Ammon's horn (tissue), 1 donor: ENCODE measurements around the gene ST6GALNAC6.

ENCODE experiments used
- DNase-seq: peaks from one replicate; pipeline ENCODE4 v3.0.0-alpha.2; 2016; ENCODE audit warnings: low spot score

The ST6GALNAC6 gene

GRCh38 chr9:127916720-127917581, 17.5 kb upstream of the ST6GALNAC6 start, which contains the start of gene ST6GALNAC4:
Gene ST6GALNAC4 (minus strand): TSS chr9:127917041. CDS start chr9:127916419, 622 bp downstream.
- DNase-seq, result peak; percentile 97

DNA sequence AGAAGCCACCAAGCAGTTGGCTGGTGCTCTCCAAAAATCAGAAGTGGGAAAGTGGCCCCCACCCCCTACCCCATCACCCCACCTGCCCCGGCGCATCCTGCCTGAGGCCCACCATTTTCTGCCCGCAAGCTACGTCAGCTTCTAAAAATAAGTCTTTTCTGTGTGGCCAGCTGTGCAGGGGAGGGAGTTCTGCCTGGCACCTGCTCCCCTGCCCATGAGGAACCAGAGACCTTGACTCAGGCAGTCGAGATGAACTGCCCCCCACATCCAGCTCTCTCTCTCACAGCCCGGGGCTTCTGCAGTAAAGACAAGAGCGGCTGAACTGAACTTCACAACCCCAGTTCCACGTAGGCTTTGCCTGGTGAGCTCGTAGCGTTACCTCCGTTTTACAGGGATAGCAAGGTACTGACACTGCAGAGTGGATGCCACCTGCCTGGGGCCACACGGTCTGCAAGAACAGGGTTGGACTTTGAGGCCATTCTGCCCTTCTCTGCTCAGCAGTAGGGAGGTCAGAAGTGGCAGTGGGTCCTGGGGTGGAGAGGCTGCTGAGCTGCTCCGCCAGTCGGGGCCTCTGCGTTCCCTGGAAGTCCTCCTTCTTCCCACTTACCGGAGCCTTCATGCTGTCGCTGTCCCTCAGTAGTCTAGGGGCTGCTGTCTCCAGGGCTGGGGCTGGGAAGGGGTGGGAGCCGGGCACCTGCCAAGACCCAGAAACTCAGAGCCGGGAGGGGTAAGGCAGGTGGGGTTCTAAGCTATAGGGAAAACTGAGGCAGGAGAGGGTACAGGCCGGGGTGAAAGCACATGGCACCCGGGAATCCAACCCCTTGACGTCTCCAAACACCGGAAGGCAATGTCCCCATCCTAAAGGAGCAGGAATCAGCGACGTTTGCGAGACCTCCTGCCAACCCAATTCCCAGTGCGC, 16.7 kb upstream of the ST6GALNAC6 start:
- peak; percentile 43 for DNase-seq

GRCh38 chr9:127915325-127915752, 15.9 kb upstream of the ST6GALNAC6 start:
- no peak for DNase-seq

DNA sequence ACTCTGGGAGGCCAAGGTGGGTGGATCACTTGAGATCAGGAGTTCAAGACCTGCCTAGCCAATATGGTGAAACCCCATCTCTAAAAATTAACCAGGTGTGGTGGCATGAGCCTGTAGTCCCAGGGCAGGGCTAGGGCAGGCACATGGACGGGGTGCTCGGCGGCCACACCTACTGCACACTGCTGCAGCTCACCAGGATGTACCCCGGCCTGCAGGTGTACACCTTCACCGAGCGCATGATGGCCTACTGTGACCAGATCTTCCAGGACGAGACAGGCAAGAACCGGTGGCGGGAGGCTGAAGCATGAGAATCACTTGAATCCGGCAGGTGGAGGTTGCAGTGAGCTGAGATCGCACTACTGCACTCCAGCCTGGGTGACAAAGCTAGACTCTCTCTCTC, 14.3 kb upstream of the ST6GALNAC6 start:
- no peak for DNase-seq

- DNase-seq, result no peak
These were observed 13.5 kb upstream of the ST6GALNAC6 start for GRCh38 chr9:127912882-127913281.

- DNase-seq, result no peak
These were observed 12.9 kb upstream of the ST6GALNAC6 start for GRCh38 chr9:127912296-127912695.

- peak; percentile 47 for DNase-seq
These were observed 11.3 kb upstream of the ST6GALNAC6 start for GRCh38 chr9:127910613-127911205.

GRCh38 chr9:127909839-127910273, 10.5 kb upstream of the ST6GALNAC6 start:
- DNase-seq, result no peak

DNA sequence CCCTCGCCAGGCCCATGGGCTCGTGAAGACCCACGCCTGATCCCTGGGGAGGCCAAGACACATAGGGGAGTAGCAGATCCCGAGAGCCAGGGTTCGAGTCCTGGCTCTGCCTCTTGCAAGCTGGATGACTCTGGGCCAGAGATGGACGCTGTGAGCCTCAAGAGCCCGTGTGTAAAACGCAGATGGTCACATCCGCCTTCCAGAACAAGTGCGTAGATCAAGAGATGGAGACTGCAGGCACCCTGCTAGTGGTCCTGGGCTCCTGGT, 9.2 kb upstream of the ST6GALNAC6 start:
- no peak for DNase-seq

DNA sequence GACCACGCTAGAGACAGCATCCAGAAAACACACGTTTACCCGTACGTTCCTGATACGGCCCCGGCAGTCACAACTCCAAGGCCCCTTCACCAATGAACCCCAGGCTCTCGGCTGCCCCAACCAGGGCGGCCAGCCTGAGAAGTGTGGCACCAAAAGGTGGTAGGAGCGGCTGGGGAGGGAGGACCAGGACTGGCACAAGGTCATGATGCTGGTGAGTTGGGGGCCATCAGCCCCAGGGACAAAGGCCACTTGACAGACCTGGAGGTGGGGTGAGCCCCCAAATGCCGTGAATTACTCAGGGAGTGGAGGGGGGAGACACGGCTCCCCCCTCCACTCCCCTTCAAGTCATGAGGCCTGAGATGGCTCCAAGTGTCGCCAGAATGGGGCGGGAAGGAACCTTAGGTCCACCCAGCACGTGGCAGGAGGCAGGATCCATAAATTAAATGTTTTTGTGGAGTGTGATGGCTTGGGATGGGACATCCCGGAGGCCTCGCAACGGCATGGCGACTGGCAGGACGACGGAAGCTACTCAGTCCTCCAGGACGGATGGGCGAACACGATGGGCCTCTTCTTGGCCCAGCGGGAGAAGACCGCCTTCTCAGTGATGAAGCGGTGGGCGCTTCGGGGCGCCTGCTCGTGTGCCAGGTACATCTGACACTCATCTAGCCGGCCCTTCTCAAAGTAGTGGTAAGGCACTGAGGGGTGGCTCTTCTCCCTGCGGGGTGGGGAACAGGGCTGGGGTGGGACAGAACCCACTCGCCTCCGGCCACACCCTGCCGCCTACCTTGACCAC, 8.7 kb upstream of the ST6GALNAC6 start:
- DNase-seq, result no peak

- peak; percentile 66 for DNase-seq
These were observed 6.4 kb upstream of the ST6GALNAC6 start for GRCh38 chr9:127905788-127906191.

DNA sequence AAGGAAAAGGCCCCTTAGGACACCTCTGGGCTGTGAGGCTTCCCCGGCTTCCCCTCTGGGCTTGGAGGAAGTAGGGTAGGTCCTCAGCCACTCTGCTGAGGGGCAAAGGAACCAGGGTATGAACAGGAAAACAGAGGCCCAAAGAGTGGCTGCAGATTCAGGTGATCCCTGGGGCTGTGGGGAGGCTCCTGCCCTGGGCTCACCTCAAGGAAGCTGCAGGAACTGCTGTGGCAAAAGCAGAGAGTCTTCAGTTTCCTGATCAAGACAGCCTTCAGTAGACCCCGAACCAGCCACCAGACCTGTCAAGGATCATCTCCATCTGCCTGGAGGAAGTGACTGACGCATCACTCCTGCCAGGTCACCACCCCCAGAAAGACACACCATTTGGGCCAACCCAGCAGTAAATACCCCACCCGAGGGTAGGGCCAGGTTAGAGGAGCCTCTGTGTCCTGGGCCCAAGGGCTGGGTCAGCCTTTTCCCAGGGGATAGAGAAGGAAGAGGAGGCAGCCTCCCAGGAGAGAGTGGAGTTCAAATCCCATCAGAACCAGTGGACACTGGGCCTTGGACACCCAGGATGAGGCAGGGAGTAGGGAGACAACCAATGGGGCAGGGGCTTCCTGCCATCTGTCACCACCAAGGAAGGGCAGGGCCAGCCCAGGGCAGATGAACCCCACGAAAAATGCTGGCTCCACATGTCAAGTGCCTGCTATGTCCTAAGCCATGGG, 5.8 kb upstream of the ST6GALNAC6 start:
- DNase-seq, result no peak

- no peak for DNase-seq
These were observed 5.2 kb upstream of the ST6GALNAC6 start for GRCh38 chr9:127904561-127905003.

GRCh38 chr9:127903557-127904475, 4.4 kb upstream of the ST6GALNAC6 start:
- DNase-seq, result no peak

- DNase-seq, result no peak
These were observed 823 bp downstream of the ST6GALNAC6 start for GRCh38 chr9:127898433-127899127.

DNA sequence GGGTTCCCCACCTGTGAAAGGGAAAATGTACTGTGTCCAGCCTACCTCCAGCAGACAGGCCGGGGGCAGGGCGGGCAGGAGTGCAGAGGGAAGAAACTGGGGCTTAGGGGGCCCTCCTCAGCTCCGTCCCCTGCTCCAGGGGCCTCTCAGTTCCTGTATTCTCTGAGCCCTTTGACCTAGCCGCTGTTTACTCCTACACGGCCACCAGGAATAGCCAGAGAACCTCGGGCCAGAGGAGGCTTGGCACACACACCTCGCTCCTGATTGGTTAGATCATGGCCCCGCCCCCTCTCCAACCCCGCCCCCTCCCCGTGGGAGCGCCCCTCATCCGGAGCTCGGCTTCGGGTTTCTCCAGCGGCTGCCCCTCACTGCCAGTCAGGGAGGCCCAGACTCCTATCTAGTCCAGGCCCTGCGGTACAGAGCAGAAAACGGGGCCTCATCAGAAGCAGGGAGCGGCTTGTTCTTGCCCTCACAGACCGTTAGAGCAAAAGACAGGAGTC, 2.2 kb downstream of the ST6GALNAC6 start:
- peak; percentile 87 for DNase-seq

- DNase-seq, result no peak
These were observed 2.8 kb downstream of the ST6GALNAC6 start for GRCh38 chr9:127896395-127897192.

DNA sequence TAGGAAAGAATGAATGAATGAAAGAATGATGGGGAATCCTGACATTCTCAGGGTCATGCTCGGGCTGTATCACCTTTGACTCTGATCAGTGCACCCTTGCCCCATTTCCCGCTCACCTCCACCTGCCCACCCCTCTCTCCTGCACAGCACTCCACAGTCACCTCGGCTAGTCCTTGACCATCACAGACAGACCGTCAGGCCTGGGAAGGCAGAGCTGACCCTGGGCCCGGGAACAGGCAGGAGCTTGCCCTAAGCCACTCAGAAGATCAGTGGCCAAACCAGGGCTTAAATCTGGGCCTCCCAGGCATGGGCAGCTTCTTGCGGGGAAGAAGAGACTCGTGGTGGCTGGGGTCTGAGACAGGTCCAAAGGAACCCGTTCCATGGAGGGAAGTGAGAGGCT, 3.6 kb downstream of the ST6GALNAC6 start:
- no peak for DNase-seq
